Tibial nerve (tissue), 4 donors: ENCODE results near the gene OR8D4.

Experiments used
- EP300 ChIP-seq, 2 donors: sonication (generic); formaldehyde crosslinking; IDR thresholded peaks; one replicate each; pipeline ENCODE4 v1.6.1; 2017; ENCODE audit warnings: antibody characterized with exemption in 2 of 2, mild to moderate bottlenecking in 1 of 2
- POLR2A ChIP-seq, 2 donors: fragments of 450-650 bp; IDR thresholded peaks; one replicate each; pipeline ENCODE4 v1.6.1; 2017; ENCODE audit warnings: antibody characterized with exemption in 2 of 2, mild to moderate bottlenecking in 2 of 2, moderate library complexity in 2 of 2
- TF ChIP-seq, protein P1 (sequence below), 5 experiments: fragments of 200-600 bp in 3 of 5; fragments of 450-650 bp in 2 of 5; sonication (generic) in 3 of 5; IDR thresholded peaks; one replicate each; pipeline ENCODE4 v1.5.1; 2016 to 2019; ENCODE audit warnings: antibody characterized with exemption in 5 of 5, mild to moderate bottlenecking in 3 of 5, moderate library complexity in 2 of 5

DNA sequence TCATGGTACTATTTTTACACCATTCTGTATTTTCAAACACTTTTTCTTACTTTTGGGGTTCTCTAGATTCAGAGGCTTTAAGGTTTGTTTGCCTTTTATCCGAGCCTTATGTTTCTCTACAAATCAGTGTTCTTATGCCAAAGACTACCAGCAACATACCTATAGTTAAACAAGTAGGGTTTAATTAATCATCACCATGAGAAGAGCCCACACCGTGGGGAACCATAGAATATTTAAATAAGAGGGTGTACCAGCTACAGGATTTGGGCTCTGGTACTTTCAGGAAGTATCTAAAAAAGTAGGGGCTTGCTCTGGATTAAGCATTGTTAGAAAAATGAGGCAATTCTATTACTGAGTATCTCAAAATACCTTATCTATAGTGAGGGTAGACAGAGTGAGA, 42.2 kb upstream of the OR8D4 start:
- TF ChIP-seq, protein P1, sequence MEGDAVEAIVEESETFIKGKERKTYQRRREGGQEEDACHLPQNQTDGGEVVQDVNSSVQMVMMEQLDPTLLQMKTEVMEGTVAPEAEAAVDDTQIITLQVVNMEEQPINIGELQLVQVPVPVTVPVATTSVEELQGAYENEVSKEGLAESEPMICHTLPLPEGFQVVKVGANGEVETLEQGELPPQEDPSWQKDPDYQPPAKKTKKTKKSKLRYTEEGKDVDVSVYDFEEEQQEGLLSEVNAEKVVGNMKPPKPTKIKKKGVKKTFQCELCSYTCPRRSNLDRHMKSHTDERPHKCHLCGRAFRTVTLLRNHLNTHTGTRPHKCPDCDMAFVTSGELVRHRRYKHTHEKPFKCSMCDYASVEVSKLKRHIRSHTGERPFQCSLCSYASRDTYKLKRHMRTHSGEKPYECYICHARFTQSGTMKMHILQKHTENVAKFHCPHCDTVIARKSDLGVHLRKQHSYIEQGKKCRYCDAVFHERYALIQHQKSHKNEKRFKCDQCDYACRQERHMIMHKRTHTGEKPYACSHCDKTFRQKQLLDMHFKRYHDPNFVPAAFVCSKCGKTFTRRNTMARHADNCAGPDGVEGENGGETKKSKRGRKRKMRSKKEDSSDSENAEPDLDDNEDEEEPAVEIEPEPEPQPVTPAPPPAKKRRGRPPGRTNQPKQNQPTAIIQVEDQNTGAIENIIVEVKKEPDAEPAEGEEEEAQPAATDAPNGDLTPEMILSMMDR (IDR thresholded peaks at IDR 0.05): no peak
- TF ChIP-seq POLR2A (IDR thresholded peaks at IDR 0.05) (no peak), EP300 (IDR thresholded peaks at IDR 0.05) (no peak)
